RWPE1 (cell line): ENCODE data around the gene DBNDD1.

Experiments used
- CTCF ChIA-PET: fragments of 350-600 bp; sonication (Branson Sonifier 250); formaldehyde crosslinking; extraction: SDS; loops from one replicate; lab custom pipeline; 2021; lab: Yijun Ruan, JAX
- POLR2A ChIA-PET: fragments of 400-600 bp; formaldehyde crosslinking; extraction: SDS; loops from one replicate; lab custom pipeline; 2020; ENCODE audit warnings: antibody characterized with exemption; ENCODE audit not compliant: low non-redundant PET; lab: Yijun Ruan, JAX
- DNase-seq: peaks from one replicate; pipeline ENCODE4 v3.0.0; 2012; ENCODE audit warnings: low spot score
- H3K27ac ChIP-seq: fragments of 450-650 bp; 2 replicates; pipeline ENCODE4 v1.5.1; 2017
- CTCF ChIP-seq: fragments of 450-650 bp; conservative IDR thresholded peaks from 2 replicates; pipeline ENCODE4 v1.5.1; 2017; ENCODE audit warnings: low read depth, mild to moderate bottlenecking

Gene DBNDD1

DNA sequence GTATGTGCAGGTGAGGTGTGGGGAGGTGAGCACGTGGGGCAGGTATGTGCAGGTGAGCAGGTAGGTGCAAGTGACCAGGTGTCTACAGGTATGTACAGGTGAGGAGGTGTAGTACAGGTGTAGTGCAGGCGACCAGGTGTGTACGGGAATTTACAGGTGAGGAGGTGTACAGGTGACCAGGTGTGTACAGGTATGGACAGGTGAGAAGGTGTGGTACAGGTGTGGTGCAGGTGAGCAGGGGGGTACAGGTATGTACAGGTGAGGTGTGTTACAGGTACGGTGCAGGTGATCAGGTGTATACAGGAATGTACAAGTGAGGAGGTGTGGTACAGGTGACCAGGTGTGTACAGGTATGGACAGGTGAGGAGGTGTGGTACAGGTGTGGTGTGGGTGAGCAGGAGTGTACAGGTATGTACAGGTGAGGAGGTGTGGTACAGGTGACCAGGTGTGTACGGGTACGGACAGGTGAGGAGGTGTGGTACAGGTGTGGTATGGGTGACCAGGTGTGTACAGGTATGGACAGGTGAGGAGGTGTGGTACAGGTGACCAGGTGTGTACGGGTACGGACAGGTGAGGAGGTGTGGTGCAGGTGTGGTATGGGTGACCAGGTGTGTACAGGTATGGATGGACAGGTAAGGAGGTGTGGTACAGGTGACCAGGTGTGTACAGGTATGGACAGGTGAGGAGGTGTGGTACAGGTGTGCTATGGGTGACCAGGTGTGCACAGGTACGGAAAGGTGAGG lies 12.8 kb upstream of the DBNDD1 start:
- DNase-seq = no peak
- POLR2A ChIA-PET = no interaction called here
- no peak overlapping the region for H3K27ac ChIP-seq
- TF ChIP-seq CTCF = no peak
- CTCF ChIA-PET = no interaction called here

GRCh38 chr16:90031186-90031930 lies 12.1 kb upstream of the DBNDD1 start:
- TF ChIP-seq CTCF = no peak
- DNase-seq = no peak
- POLR2A ChIA-PET = no interaction called here

GRCh38 chr16:90028985-90029384 lies 9.7 kb upstream of the DBNDD1 start:
- DNase-seq = no peak
- TF ChIP-seq CTCF = no peak
- ChIA-PET POLR2A (no interaction called here), CTCF (no interaction called here)
- H3K27ac ChIP-seq = 0 out of 2 replicates have a peak overlapping the region, but pooled peaks have one; percentile 1

More at GRCh38 chr16:90031186-90031930, 12.1 kb upstream of the DBNDD1 start:
- CTCF ChIA-PET = no interaction called here
- H3K27ac ChIP-seq = no peak overlapping the region

- H3K27ac ChIP-seq = 0 out of 2 replicates have a peak overlapping the region, but pooled peaks have one; percentile 8
- TF ChIP-seq CTCF = no peak
- ChIA-PET CTCF (no interaction called here), POLR2A (no interaction called here)
- DNase-seq = no peak
Observed at GRCh38 chr16:90027611-90028010, 8.4 kb upstream of the DBNDD1 start.

GRCh38 chr16:90026135-90026534 lies 6.9 kb upstream of the DBNDD1 start:
- CTCF ChIA-PET = interaction anchor here (0.7 kb wide), 1 partner anchor 77 kb away, joined by 5 read pairs; the partner anchor contains the start of gene DEF8
- DNase-seq = no peak
- POLR2A ChIA-PET = no interaction called here
- no peak overlapping the region for H3K27ac ChIP-seq
- no peak for TF ChIP-seq CTCF

- POLR2A ChIA-PET = interaction anchor here (1.1 kb wide), 1 partner anchor 50 kb away, joined by 4 read pairs; no protein-coding TSS in a partner anchor
- no peak for DNase-seq
- CTCF ChIA-PET = interaction anchor here (1.1 kb wide), 1 partner anchor 10 kb away, joined by 3 read pairs; no protein-coding TSS in a partner anchor
- no peak for TF ChIP-seq CTCF
- peak overlapping the region; percentile 66 for H3K27ac ChIP-seq
Observed at GRCh38 chr16:90023078-90023447, 3.8 kb upstream of the DBNDD1 start.
